HepG2 (cell line): ENCODE data around the gene ICAM5. TPM values are rescaled to one million over a fixed set of nuclear protein-coding genes. Genes with fewer than 3 reads are reported as not detected.

Experiments used
- AGO1 ChIP-seq: fragments of 200-400 bp; formaldehyde crosslinking; IDR thresholded peaks from 2 replicates; pipeline ENCODE4 v1.6.1; 2017; ENCODE audit warnings: mild to moderate bottlenecking, low read depth, low read length, moderate library complexity; ENCODE audit not compliant: poor library complexity, severe bottlenecking
- ATF1 ChIP-seq: IDR thresholded peaks from 2 replicates; pipeline ENCODE4 v1.6.1; 2016; ENCODE audit warnings: mild to moderate bottlenecking, control low read depth
- ATF2 ChIP-seq: sonication (generic); formaldehyde crosslinking; IDR thresholded peaks from 2 replicates; pipeline ENCODE4 v1.4.0; 2020; ENCODE audit warnings: missing genetic modification reagents
- GPN1 ChIP-seq: sonication (generic); formaldehyde crosslinking; IDR thresholded peaks from 2 replicates; pipeline ENCODE4 v1.5.1; 2020; ENCODE audit warnings: missing genetic modification reagents, borderline replicate concordance
- HCFC1 ChIP-seq: fragments of 150-350 bp; IDR thresholded peaks from 2 replicates; pipeline ENCODE4 v1.6.1; 2014; ENCODE audit warnings: low read depth, low read length
- HNRNPLL ChIP-seq: fragments of 200-400 bp; formaldehyde crosslinking; IDR thresholded peaks from 2 replicates; pipeline ENCODE4 v1.6.1; 2017; ENCODE audit warnings: mild to moderate bottlenecking, low read depth, low read length; ENCODE audit not compliant: poor library complexity, severe bottlenecking
- LCORL ChIP-seq, 2 experiments: fragments of 450-650 bp in 1 of 2; sonication (generic) in 1 of 2; formaldehyde crosslinking in 1 of 2; IDR thresholded peaks; 2 replicates each; pipeline versions ENCODE4 v1.5.0 to v1.6.1; 2017 to 2020; ENCODE audit warnings: antibody characterized with exemption in 1 of 2, missing genetic modification reagents in 1 of 2
- NFIB ChIP-seq: sonication (generic); formaldehyde crosslinking; IDR thresholded peaks from 2 replicates; pipeline ENCODE4 v1.9.0; 2021; ENCODE audit warnings: missing genetic modification reagents, mild to moderate bottlenecking, borderline replicate concordance
- NFIC ChIP-seq: IDR thresholded peaks from 2 replicates; pipeline ENCODE4 v1.6.1; 2012; ENCODE audit warnings: mild to moderate bottlenecking, low read length, inconsistent platforms
- NFKB2 ChIP-seq: sonication (generic); formaldehyde crosslinking; IDR thresholded peaks from 2 replicates; pipeline ENCODE4 v1.4.0; 2020; ENCODE audit warnings: missing genetic modification reagents, borderline replicate concordance
- PITX1 ChIP-seq: sonication (generic); formaldehyde crosslinking; IDR thresholded peaks from 2 replicates; pipeline ENCODE4 v1.5.1; 2020; ENCODE audit warnings: mild to moderate bottlenecking, missing genetic modification reagents
- PRMT3 ChIP-seq: sonication (generic); formaldehyde crosslinking; IDR thresholded peaks from 2 replicates; pipeline ENCODE4 v1.8.1; 2022; ENCODE audit warnings: low read depth, mild to moderate bottlenecking, moderate library complexity, missing genetic modification reagents, borderline replicate concordance
- SOX5 ChIP-seq: IDR thresholded peaks from 2 replicates; pipeline ENCODE4 v1.6.1; 2016; ENCODE audit warnings: borderline replicate concordance
- TEAD2 ChIP-seq: sonication (generic); formaldehyde crosslinking; IDR thresholded peaks from 2 replicates; pipeline ENCODE4 v1.9.0; 2021; ENCODE audit warnings: missing genetic modification reagents
- ZFAT ChIP-seq: sonication (generic); formaldehyde crosslinking; conservative IDR thresholded peaks from 2 replicates; pipeline ENCODE4 v1.8.1; 2023; ENCODE audit warnings: missing genetic modification reagents, inconsistent platforms
- ZFX ChIP-seq: sonication (generic); formaldehyde crosslinking; IDR thresholded peaks from 2 replicates; pipeline ENCODE4 v1.4.0; 2020; ENCODE audit warnings: mild to moderate bottlenecking, low read depth, missing genetic modification reagents, moderate library complexity
- ZNF101 ChIP-seq: sonication (generic); formaldehyde crosslinking; IDR thresholded peaks from 2 replicates; pipeline ENCODE4 v1.4.0; 2020; ENCODE audit warnings: mild to moderate bottlenecking, low read depth, missing genetic modification reagents, borderline replicate concordance
- ZNF235 ChIP-seq: sonication (generic); formaldehyde crosslinking; IDR thresholded peaks from 2 replicates; pipeline ENCODE4 v1.8.1; 2023; ENCODE audit warnings: mild to moderate bottlenecking, missing genetic modification reagents, borderline replicate concordance
- ZNF263 ChIP-seq: sonication (generic); formaldehyde crosslinking; IDR thresholded peaks from 2 replicates; pipeline ENCODE4 v1.4.0; 2020; ENCODE audit warnings: missing genetic modification reagents
- ZNF281 ChIP-seq: sonication (generic); formaldehyde crosslinking; IDR thresholded peaks from 2 replicates; pipeline ENCODE4 v1.4.0; 2020; ENCODE audit warnings: missing genetic modification reagents, borderline replicate concordance
- ZNF33B ChIP-seq: sonication (generic); formaldehyde crosslinking; IDR thresholded peaks from 2 replicates; pipeline ENCODE4 v1.5.1; 2020; ENCODE audit warnings: mild to moderate bottlenecking, missing genetic modification reagents
- ZNF362 ChIP-seq: sonication (generic); formaldehyde crosslinking; IDR thresholded peaks from 2 replicates; pipeline ENCODE4 v1.4.0; 2020; ENCODE audit warnings: missing genetic modification reagents, mild to moderate bottlenecking, borderline replicate concordance
- ZNF383 ChIP-seq: sonication (generic); formaldehyde crosslinking; IDR thresholded peaks from 2 replicates; pipeline ENCODE4 v1.4.0; 2020; ENCODE audit warnings: missing genetic modification reagents, mild to moderate bottlenecking, borderline replicate concordance
- ZNF580 ChIP-seq: IDR thresholded peaks from 2 replicates; pipeline ENCODE4 v1.6.1; 2016; ENCODE audit warnings: low read depth, borderline replicate concordance
- polyA plus RNA-seq, 8 experiments: library from polyadenylated mRNA; depleted of rRNA in 3 of 8; stranded (reverse) in 7 of 8; unstranded in 1 of 8; fragments of >200 nt; fragmentation: Illumina TruSeq in 4 of 8; extraction: Trizol in 4 of 8; gene quantifications; 2 replicates each; pipeline versions ENCODE4 v1.2.1 to v1.2.3, GENCODE V29; 2011 to 2016; ENCODE audit warnings: low read depth in 4 of 8, missing spikeins in 1 of 8, mixed read lengths in 1 of 8; ENCODE audit not compliant: insufficient read depth in 1 of 8
- total RNA-seq, 5 experiments: library from RNA; depleted of rRNA; stranded (reverse); fragments of >200 nt; fragmentation: Illumina TruSeq; extraction: Trizol; gene quantifications; 2 replicates each; pipeline ENCODE4 v1.2.3, GENCODE V29; 2016; ENCODE audit warnings: low read depth in 1 of 5

ICAM5 gene
- total and polyA plus RNA-seq, 2 of the 13 experiments (the other 11 are each of a cell fraction or from before 2014, with no cell fraction given) = 0.46 to 1.6 TPM

GRCh38 chr19:10334588-10335351 is 45.0 kb downstream of the ICAM5 start (continued):
- TF ChIP-seq ZNF580 (CRISPR knock-in tag) = no peak
- no peak for TF ChIP-seq ZNF263
- TF ChIP-seq HCFC1 = no peak
- no peak for TF ChIP-seq PRMT3 (CRISPR knock-in tag)
- peak; percentile 79 for TF ChIP-seq ZFX (CRISPR knock-in tag)
- TF ChIP-seq ZFAT (CRISPR knock-in tag) = no peak
- no peak; the same call in 1 of the 2 replicates for TF ChIP-seq PITX1
- peak; percentile 43; the same call in 1 of the 2 replicates for TF ChIP-seq ZNF235 (CRISPR knock-in tag)
- no peak for TF ChIP-seq TEAD2 (CRISPR knock-in tag)
- no peak for TF ChIP-seq AGO1
- TF ChIP-seq GPN1 (CRISPR knock-in tag) = no peak
- TF ChIP-seq HNRNPLL = peak; percentile 69
- peak; percentile 63; the same call in 1 of the 2 replicates for TF ChIP-seq NFKB2 (CRISPR knock-in tag)
- no peak for TF ChIP-seq NFIC
- no peak for TF ChIP-seq ZNF281 (CRISPR knock-in tag)
- no peak; the same call in 1 of the 2 replicates for TF ChIP-seq ZNF362 (CRISPR knock-in tag)
- TF ChIP-seq ZNF33B (CRISPR knock-in tag) = no peak
- TF ChIP-seq ATF1 (CRISPR knock-in tag) = no peak
- no peak for TF ChIP-seq ATF2 (CRISPR knock-in tag)
- TF ChIP-seq NFIB (CRISPR knock-in tag) = no peak
- TF ChIP-seq LCORL (IDR thresholded peaks at IDR 0.05) = no peak
- peak; percentile 92 for TF ChIP-seq LCORL (CRISPR knock-in tag; IDR thresholded peaks at IDR 0.05)
- no peak for TF ChIP-seq SOX5
- no peak for TF ChIP-seq ZNF383
- no peak for TF ChIP-seq ZNF101 (CRISPR knock-in tag)
